GM19328 (cell line): ENCODE measurements around the gene CRMP1.

ENCODE experiments used
- ATAC-seq: cut with Tn5 transposase; IDR thresholded peaks from one replicate; pipeline ENCODE4 v1.9.1; 2021; ENCODE audit warnings: mild to moderate bottlenecking, moderate library complexity; ENCODE audit not compliant: unreplicated experiment

Gene CRMP1

GRCh38 chr4:5921101-5921980, 28.5 kb upstream of the CRMP1 start:
- ATAC-seq: no peak

- no peak for ATAC-seq
These were observed 26.7 kb upstream of the CRMP1 start for GRCh38 chr4:5919571-5919970.

- ATAC-seq: no peak
These were observed 26.2 kb upstream of the CRMP1 start for GRCh38 chr4:5919044-5919443.

GRCh38 chr4:5918331-5918985, 25.6 kb upstream of the CRMP1 start:
- ATAC-seq: no peak

- ATAC-seq: no peak
These were observed 24.8 kb upstream of the CRMP1 start for GRCh38 chr4:5917672-5918071.

- ATAC-seq: no peak
These were observed 23.3 kb upstream of the CRMP1 start for GRCh38 chr4:5916229-5916628.

- ATAC-seq: no peak
These were observed 20.6 kb upstream of the CRMP1 start for GRCh38 chr4:5913454-5913853.

GRCh38 chr4:5912614-5913019, 19.7 kb upstream of the CRMP1 start:
- ATAC-seq: no peak

- no peak for ATAC-seq
These were observed 16.1 kb upstream of the CRMP1 start for GRCh38 chr4:5908876-5909427.

- no peak for ATAC-seq
These were observed 13.3 kb upstream of the CRMP1 start for GRCh38 chr4:5906191-5906590.

- no peak for ATAC-seq
These were observed 12.8 kb upstream of the CRMP1 start for GRCh38 chr4:5905714-5906113.

GRCh38 chr4:5900844-5901243, 8.0 kb upstream of the CRMP1 start:
- ATAC-seq: no peak

GRCh38 chr4:5899881-5900280, 7.0 kb upstream of the CRMP1 start:
- ATAC-seq: no peak

GRCh38 chr4:5899396-5899795, 6.5 kb upstream of the CRMP1 start:
- no peak for ATAC-seq

- no peak for ATAC-seq
These were observed 4.8 kb upstream of the CRMP1 start for GRCh38 chr4:5897674-5898073.

GRCh38 chr4:5895287-5895686, 2.4 kb upstream of the CRMP1 start:
- ATAC-seq: no peak

- ATAC-seq: no peak
These were observed 1.4 kb upstream of the CRMP1 start for GRCh38 chr4:5894266-5894665.

- ATAC-seq: no peak
These were observed 705 bp upstream of the CRMP1 start for GRCh38 chr4:5893591-5893990.

GRCh38 chr4:5892323-5893003, 423 bp downstream of the CRMP1 start:
- ATAC-seq: no peak

GRCh38 chr4:5891563-5892322, 1.1 kb downstream of the CRMP1 start:
- no peak for ATAC-seq
